Kidney epithelial cell (primary cell): ENCODE data around the gene TRIP13. TPM values are rescaled to one million over a fixed set of nuclear protein-coding genes. Genes with fewer than 3 reads are reported as not detected.

Source experiments
- DNase-seq: peaks from one replicate; pipeline ENCODE4 v3.0.0-alpha.2; 2010; ENCODE audit warnings: low read depth
- H3K27me3 ChIP-seq: 2 replicates; pipeline ENCODE4 v1.6.0; 2011; ENCODE audit warnings: low read length; ENCODE audit not compliant: control insufficient read depth, insufficient read depth
- H3K36me3 ChIP-seq: 2 replicates; pipeline ENCODE4 v1.5.1; 2011; ENCODE audit warnings: low read length; ENCODE audit not compliant: control insufficient read depth, insufficient read depth
- H3K4me3 ChIP-seq: 2 replicates; pipeline ENCODE4 v1.5.1; 2011; ENCODE audit warnings: low read depth, mild to moderate bottlenecking, control low read depth, low read length
- total RNA-seq: library from RNA; depleted of rRNA; stranded (reverse); fragments of >200 nt; gene quantifications from 2 replicates; pipeline ENCODE4 v1.2.3, GENCODE V29; 2015
- TF ChIP-seq, protein P1 (sequence below): IDR thresholded peaks from 2 replicates; pipeline ENCODE4 v1.5.1; 2011; ENCODE audit warnings: mild to moderate bottlenecking, moderate library complexity, low read length, control low read depth, inconsistent platforms; ENCODE audit not compliant: insufficient read depth, poor library complexity, severe bottlenecking

Gene TRIP13
- total RNA-seq, 1 donor from 2014 or later: 7.4 TPM

DNA sequence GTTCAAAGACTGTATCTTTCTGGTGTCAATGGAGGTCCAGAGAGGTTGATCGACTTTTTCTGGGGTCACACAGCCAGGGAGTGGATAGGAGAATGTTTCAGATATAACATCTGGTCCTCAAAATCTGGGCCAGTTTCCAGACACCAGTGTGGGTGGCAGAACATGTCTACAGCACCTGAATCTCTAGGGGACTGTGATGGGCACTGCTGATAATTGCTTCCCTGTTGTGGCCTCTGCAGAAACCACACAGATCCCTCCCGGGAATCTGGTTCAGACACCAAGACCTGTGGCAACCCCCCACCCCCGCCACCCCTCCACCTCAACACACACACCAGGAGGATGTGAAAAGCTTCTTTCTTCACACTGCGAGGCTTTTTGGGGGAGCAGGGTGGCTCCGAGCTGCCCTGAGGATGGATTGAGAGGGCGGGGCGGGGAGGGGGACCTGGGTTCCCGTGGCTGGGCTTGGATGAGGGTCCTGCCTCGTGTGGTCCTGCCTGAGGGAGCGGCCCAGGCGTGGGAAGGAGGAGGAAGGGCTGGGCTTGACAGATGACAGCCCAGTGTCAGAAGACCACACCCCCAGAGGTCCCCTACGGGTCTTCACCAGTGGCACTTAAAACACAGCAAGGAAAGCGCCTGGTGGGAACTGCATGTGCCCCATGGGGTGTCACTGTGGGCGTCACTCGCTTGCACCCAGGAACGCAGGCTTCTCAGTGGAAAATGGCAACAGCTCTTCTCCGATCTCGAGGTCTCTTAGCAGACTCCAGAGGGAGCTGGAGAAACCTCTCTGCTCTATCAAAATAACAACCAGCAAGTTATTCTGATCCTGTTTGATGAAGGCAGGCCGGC is 55.2 kb downstream of the TRIP13 start:
- H3K4me3 ChIP-seq: no peak overlapping the region
- no peaks in the 10 kb centered on the region for H3K36me3 ChIP-seq
- no peak for DNase-seq
- TF ChIP-seq, protein P1, sequence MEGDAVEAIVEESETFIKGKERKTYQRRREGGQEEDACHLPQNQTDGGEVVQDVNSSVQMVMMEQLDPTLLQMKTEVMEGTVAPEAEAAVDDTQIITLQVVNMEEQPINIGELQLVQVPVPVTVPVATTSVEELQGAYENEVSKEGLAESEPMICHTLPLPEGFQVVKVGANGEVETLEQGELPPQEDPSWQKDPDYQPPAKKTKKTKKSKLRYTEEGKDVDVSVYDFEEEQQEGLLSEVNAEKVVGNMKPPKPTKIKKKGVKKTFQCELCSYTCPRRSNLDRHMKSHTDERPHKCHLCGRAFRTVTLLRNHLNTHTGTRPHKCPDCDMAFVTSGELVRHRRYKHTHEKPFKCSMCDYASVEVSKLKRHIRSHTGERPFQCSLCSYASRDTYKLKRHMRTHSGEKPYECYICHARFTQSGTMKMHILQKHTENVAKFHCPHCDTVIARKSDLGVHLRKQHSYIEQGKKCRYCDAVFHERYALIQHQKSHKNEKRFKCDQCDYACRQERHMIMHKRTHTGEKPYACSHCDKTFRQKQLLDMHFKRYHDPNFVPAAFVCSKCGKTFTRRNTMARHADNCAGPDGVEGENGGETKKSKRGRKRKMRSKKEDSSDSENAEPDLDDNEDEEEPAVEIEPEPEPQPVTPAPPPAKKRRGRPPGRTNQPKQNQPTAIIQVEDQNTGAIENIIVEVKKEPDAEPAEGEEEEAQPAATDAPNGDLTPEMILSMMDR: no peak
- peaks cover 51% of the 10 kb centered on the region for H3K27me3 ChIP-seq

DNA sequence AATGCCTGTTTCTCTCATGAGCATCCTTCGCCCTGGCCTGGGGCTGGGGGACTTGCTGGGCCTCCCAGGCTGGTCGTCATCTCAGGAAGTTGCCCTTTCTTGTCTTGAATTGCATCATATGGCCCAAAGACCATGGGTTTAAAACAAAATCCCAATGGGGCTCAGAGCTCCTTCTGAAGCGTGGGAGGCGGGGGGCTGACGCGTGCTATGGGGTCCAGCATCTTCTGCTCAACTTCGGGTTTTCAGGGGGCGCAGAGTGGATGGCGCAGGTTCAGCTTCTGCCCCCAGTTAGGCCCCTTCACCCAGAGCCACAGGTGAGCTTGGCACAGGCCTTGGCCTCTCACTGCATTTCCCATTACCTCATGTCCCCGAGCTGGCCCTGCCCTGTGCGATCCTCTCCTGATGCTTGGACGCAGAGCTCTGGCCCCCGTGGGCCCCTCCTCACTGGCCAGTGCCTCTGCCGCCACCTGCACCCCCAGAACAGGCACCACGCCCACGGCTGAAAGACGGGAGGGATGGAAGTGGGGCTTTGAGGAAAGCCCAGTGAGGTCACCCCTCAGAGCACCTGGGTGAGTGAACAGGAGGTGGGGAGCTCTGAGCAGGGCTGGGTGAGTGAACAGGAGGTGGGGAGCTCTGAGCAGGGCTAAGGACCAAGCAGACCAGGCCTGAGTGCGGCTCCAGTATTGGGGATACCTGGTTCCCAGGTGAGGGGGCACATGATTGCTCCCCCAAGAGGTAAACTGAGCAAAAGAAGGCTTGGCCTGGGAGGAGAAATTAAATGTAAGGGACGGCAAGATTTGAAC is 56.0 kb downstream of the TRIP13 start:
- TF ChIP-seq, protein P1: no peak
- peaks cover 51% of the 10 kb centered on the region for H3K27me3 ChIP-seq
- no peak for DNase-seq
- H3K4me3 ChIP-seq: no peak overlapping the region
- H3K36me3 ChIP-seq: no peaks in the 10 kb centered on the region

DNA sequence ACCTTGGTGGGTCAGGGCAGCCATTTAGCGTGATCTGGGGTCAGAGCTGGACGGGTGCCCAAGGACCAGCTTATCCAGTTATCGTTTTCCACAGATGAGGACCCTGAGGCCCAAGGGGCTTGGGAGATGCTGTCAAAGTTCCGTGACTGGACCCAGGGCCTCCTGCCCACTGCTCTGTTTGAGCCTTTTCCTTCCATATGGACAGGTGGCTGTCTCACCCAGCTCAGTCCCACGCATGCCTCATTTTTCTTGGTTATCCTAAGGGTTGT is 56.5 kb downstream of the TRIP13 start:
- H3K4me3 ChIP-seq: no peak overlapping the region
- DNase-seq: no peak
- no peaks in the 10 kb centered on the region for H3K36me3 ChIP-seq
- TF ChIP-seq, protein P1: no peak
- H3K27me3 ChIP-seq: peaks cover 48% of the 10 kb centered on the region

- TF ChIP-seq, protein P1: no peak
- Histone ChIP-seq H3K27me3 (peaks cover 41% of the 10 kb centered on the region), H3K4me3 (no peak overlapping the region), H3K36me3 (no peaks in the 10 kb centered on the region)
- no peak for DNase-seq
Measured at GRCh38 chr5:949815-950560, 57.3 kb downstream of the TRIP13 start.

DNA sequence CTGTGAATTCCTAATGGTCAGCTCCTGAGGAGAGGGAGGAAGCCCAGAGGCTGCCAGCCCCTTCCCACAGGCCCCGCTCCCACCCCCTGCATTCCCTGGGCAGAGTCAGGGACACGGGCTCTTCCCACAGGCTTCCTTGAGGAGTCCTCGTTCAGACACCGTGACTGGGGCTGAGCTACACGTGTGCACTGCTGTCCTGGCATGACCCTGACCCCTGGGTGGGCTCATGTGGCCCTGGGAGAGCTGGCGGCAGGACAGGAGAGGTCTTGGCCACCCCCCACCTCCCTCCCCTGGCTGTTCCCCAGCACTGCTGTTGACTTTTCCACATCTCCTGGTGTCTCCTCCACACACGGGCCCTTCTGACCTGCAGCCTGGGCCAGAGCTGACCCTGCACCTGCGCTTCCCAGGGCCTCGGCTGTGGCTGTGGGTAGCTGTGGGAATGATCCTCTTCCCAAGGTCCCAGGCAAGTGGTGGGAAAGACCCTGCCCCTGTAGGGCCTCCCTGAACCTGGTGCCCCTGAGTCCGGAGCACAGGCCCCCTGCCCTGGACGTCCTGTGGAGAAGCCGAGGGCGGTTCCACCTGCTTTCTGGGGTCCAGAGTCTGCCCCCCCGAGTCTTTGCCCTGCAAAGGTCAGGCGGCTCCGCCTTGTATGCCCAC is 59.4 kb downstream of the TRIP13 start:
- H3K27me3 ChIP-seq: peaks cover 24% of the 10 kb centered on the region
- H3K4me3 ChIP-seq: no peak overlapping the region
- TF ChIP-seq, protein P1: no peak
- DNase-seq: no peak
- no peaks in the 10 kb centered on the region for H3K36me3 ChIP-seq
